Upper lobe of right lung (tissue), 1 donor: Measurements from ENCODE around the gene SEH1L. TPM values are rescaled to one million over a fixed set of nuclear protein-coding genes. Genes with fewer than 3 reads are reported as not detected.

ENCODE experiments used
- ATAC-seq: fragments of 200-7000 bp; cut with Tn5 transposase; one replicate; pipeline ENCODE4 v1.9.1; 2020; ENCODE audit warnings: mild to moderate bottlenecking, moderate library complexity
- DNase-seq: peaks from one replicate; pipeline ENCODE4 v3.0.0-alpha.2; 2020
- H3K27ac ChIP-seq: fragments of 200-600 bp; one replicate; pipeline ENCODE4 v1.8.0; 2022
- H3K27me3 ChIP-seq: fragments of 200-600 bp; one replicate; pipeline ENCODE4 v1.8.0; 2022; ENCODE audit warnings: mild to moderate bottlenecking
- H3K36me3 ChIP-seq: fragments of 200-600 bp; one replicate; pipeline ENCODE4 v1.8.0; 2022
- H3K4me1 ChIP-seq: fragments of 200-600 bp; one replicate; pipeline ENCODE4 v1.8.0; 2022
- H3K4me3 ChIP-seq: fragments of 200-600 bp; one replicate; pipeline ENCODE4 v1.8.0; 2022; ENCODE audit warnings: mild to moderate bottlenecking
- H3K9me3 ChIP-seq: fragments of 200-600 bp; one replicate; pipeline ENCODE4 v1.8.0; 2022
- CTCF ChIP-seq: fragments of 200-600 bp; IDR thresholded peaks from one replicate; pipeline ENCODE4 v1.8.0; 2022; ENCODE audit warnings: antibody characterized with exemption
- intact Hi-C: fragments of 100-400 bp; cut with DNase I; formaldehyde crosslinking; loops from one replicate; pipeline ENCODE4 v1.11.0; 2022
- total RNA-seq: library from RNA; stranded (reverse); fragmentation: NEBNext Ultra II Directional; extraction: Animal tissue kit (Norgen Biotek cat#: 25700); gene quantifications from one replicate; pipeline ENCODE4 v1.2.1, GENCODE V29; 2021
- donor health status: DM: no; HTN: yes; CAD: no; lungs with severe emphysema.

SEH1L gene
- total RNA-seq, 1 donor from 2014 or later: 41.5 TPM

GRCh38 chr18:12924616-12925015 lies 23.2 kb upstream of the SEH1L start:
- DNase-seq (no peak), ATAC-seq (no peak)
- no peak for TF ChIP-seq CTCF
- no peak overlapping the region for H3K27ac ChIP-seq
- no peaks in the 10 kb centered on the region for H3K36me3 ChIP-seq
- intact Hi-C loops: no loop called here
- no peaks in the 10 kb centered on the region for H3K27me3 ChIP-seq
- no peaks in the 10 kb centered on the region for H3K4me1 ChIP-seq
- H3K4me3 ChIP-seq: no peak overlapping the region
- no peaks in the 10 kb centered on the region for H3K9me3 ChIP-seq

GRCh38 chr18:12928206-12928605 lies 19.6 kb upstream of the SEH1L start:
- Histone ChIP-seq H3K4me1 (no peaks in the 10 kb centered on the region), H3K27me3 (no peaks in the 10 kb centered on the region), H3K9me3 (no peaks in the 10 kb centered on the region), H3K4me3 (no peak overlapping the region), H3K36me3 (no peaks in the 10 kb centered on the region), H3K27ac (no peak overlapping the region)
- intact Hi-C loops: no loop called here
- no peak for ATAC-seq
- no peak for DNase-seq
- no peak for TF ChIP-seq CTCF

- ATAC-seq: no peak
- no peaks in the 10 kb centered on the region for H3K9me3 ChIP-seq
- intact Hi-C loops: no loop called here
- H3K4me3 ChIP-seq: no peak overlapping the region
- no peaks in the 10 kb centered on the region for H3K4me1 ChIP-seq
- H3K27me3 ChIP-seq: no peaks in the 10 kb centered on the region
- DNase-seq: no peak
- no peak for TF ChIP-seq CTCF
- H3K36me3 ChIP-seq: no peaks in the 10 kb centered on the region
- H3K27ac ChIP-seq: no peak overlapping the region
Observed at GRCh38 chr18:12928641-12929040, 19.2 kb upstream of the SEH1L start.

GRCh38 chr18:12929477-12930083 lies 18.2 kb upstream of the SEH1L start:
- no peaks in the 10 kb centered on the region for H3K4me1 ChIP-seq
- no peaks in the 10 kb centered on the region for H3K27me3 ChIP-seq
- intact Hi-C loops: no loop called here
- no peaks in the 10 kb centered on the region for H3K9me3 ChIP-seq
- no peak overlapping the region for H3K27ac ChIP-seq
- no peaks in the 10 kb centered on the region for H3K36me3 ChIP-seq
- TF ChIP-seq CTCF: no peak
- ATAC-seq: no peak
- no peak for DNase-seq
- no peak overlapping the region for H3K4me3 ChIP-seq

- Histone ChIP-seq H3K4me1 (no peaks in the 10 kb centered on the region), H3K36me3 (no peaks in the 10 kb centered on the region), H3K27me3 (no peaks in the 10 kb centered on the region), H3K9me3 (no peaks in the 10 kb centered on the region), H3K27ac (no peak overlapping the region), H3K4me3 (no peak overlapping the region)
- DNase-seq (no peak), ATAC-seq (no peak)
- intact Hi-C loops: no loop called here
- no peak for TF ChIP-seq CTCF
Observed at GRCh38 chr18:12930376-12930775, 17.4 kb upstream of the SEH1L start.

- Histone ChIP-seq H3K27ac (no peak overlapping the region), H3K4me1 (no peaks in the 10 kb centered on the region), H3K36me3 (no peaks in the 10 kb centered on the region), H3K4me3 (no peak overlapping the region), H3K9me3 (no peaks in the 10 kb centered on the region), H3K27me3 (no peaks in the 10 kb centered on the region)
- DNase-seq (no peak), ATAC-seq (no peak)
- intact Hi-C loops: no loop called here
- no peak for TF ChIP-seq CTCF
Observed at GRCh38 chr18:12930908-12931307, 16.9 kb upstream of the SEH1L start.
